Gastrocnemius medialis (tissue), 4 donors: ENCODE data around the gene FCHSD2. TPM values are rescaled to one million over a fixed set of nuclear protein-coding genes. Genes with fewer than 3 reads are reported as not detected.
"Not testable (repeated sequence)": the region's sequence is repeated elsewhere in the genome, so short reads cannot be mapped to it uniquely, and the experiment has no call there.

ENCODE experiments used
- ATAC-seq, 2 donors: fragments of 150-250 bp; one replicate each; pipeline ENCODE4 v1.9.1; 2016
- DNase-seq, 2 donors: peaks; one replicate each; pipeline ENCODE4 v3.0.0-alpha.2; 2019
- H3K27ac ChIP-seq, 4 donors: fragments of 200-600 bp; sonication (generic); 1 replicate in 1 of 4; 2 replicates in 3 of 4; pipeline ENCODE4 v1.5.1; 2016 to 2018; ENCODE audit warnings: mild to moderate bottlenecking in 2 of 4, moderate library complexity in 1 of 4
- H3K27me3 ChIP-seq, 3 donors: fragments of 200-600 bp; sonication (generic) in 2 of 3; 1 replicate in 1 of 3; 2 replicates in 2 of 3; pipeline versions ENCODE4 v1.5.1 to v1.6.0; 2016 to 2019; ENCODE audit warnings: mild to moderate bottlenecking in 1 of 3, moderate library complexity in 1 of 3
- H3K36me3 ChIP-seq, 2 donors: fragments of 200-600 bp; sonication (generic) in 1 of 2; one replicate each; pipeline ENCODE4 v1.5.1; 2017 to 2018
- H3K4me1 ChIP-seq, 2 donors: fragments of 200-600 bp; sonication (generic) in 1 of 2; one replicate each; pipeline ENCODE4 v1.5.1; 2016 to 2017; ENCODE audit warnings: mild to moderate bottlenecking in 2 of 2
- H3K4me3 ChIP-seq, 4 donors: fragments of 200-600 bp; sonication (generic) in 3 of 4; 1 replicate in 1 of 4; 2 replicates in 3 of 4; pipeline ENCODE4 v1.5.1; 2016 to 2019; ENCODE audit warnings: mild to moderate bottlenecking in 2 of 4
- H3K9me3 ChIP-seq, 3 donors: fragments of 200-600 bp; sonication (generic) in 2 of 3; 1 replicate in 1 of 3; 2 replicates in 2 of 3; pipeline ENCODE4 v1.5.1; 2016 to 2019
- CTCF ChIP-seq, 5 experiments: fragments of 450-650 bp in 3 of 5; fragments of 200-600 bp in 2 of 5; sonication (generic) in 2 of 5; IDR thresholded peaks in 4 of 5; conservative IDR thresholded peaks in 1 of 5; 1 replicate in 4 of 5; 2 replicates in 1 of 5; pipeline ENCODE4 v1.5.1; 2016 to 2019; ENCODE audit warnings: antibody characterized with exemption in 5 of 5, mild to moderate bottlenecking in 3 of 5, moderate library complexity in 3 of 5
- POLR2A ChIP-seq, 2 donors: fragments of 450-650 bp; IDR thresholded peaks; one replicate each; pipeline ENCODE4 v1.6.1; 2017; ENCODE audit warnings: antibody characterized with exemption in 2 of 2, mild to moderate bottlenecking in 2 of 2, moderate library complexity in 2 of 2
- in situ Hi-C, 4 donors: fragments of 200-750 bp; cut with MboI; loops; one replicate each; pipeline versions ENCODE4 v1.15.0 to v1.8.0; 2017; ENCODE audit warnings: low sequenced_read_pairs in 4 of 4
- intact Hi-C: fragments of 100-400 bp; cut with DNase I; formaldehyde crosslinking; loops from one replicate; pipeline ENCODE4 v1.15.1; 2023; ENCODE audit warnings: low total_unique reads
- total RNA-seq, 4 donors: library from RNA; depleted of rRNA; stranded (reverse); fragments of >200 nt; gene quantifications; one replicate each; pipeline versions ENCODE4 v1.1.0 to v1.2.3, GENCODE V29; 2016

Gene FCHSD2
- total RNA-seq, 4 donors from 2014 or later = 5.6 to 10.0 (median 8.0) TPM

DNA sequence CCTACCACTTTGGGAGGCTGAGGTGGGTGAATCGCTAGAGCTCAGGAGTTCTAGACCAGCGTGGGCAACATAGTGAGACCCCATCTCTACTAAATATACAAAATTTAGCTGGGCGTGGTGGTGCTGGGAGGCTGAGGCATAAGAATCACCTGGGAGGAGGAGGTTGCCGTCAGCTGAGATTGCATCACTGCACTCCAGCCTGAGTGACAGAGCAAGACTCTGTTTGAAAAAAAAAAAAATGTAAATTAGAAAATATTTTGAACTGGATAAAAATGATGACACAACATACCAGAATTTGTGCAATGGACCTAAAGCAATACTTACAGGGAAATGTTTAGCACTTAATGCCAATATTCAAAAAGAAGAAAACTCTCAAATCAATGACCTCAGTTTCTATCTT lies 281.5 kb downstream of the FCHSD2 start:
- in situ Hi-C loops = no loop called here
- intact Hi-C loops = no loop called here
- Histone ChIP-seq H3K4me1 (peaks cover 10 to 13% of the 10 kb centered on the region in 2 donors), H3K27me3 (no peaks in the 10 kb centered on the region), H3K27ac (no peak overlapping the region), H3K36me3 (no peaks in the 10 kb centered on the region), H3K9me3 (no peaks in the 10 kb centered on the region), H3K4me3 (no peak overlapping the region)
- DNase-seq (no peak), ATAC-seq (no peak)
- TF ChIP-seq CTCF (IDR thresholded peaks at IDR 0.05 in 4 of 5, conservative IDR thresholded peaks at IDR 0.05 in 1 of 5) (no peak), POLR2A (IDR thresholded peaks at IDR 0.05) (no peak)

- Histone ChIP-seq H3K27me3 (no peaks in the 10 kb centered on the region), H3K27ac (no peak overlapping the region), H3K4me1 (peaks cover 6 to 8% of the 10 kb centered on the region in 2 donors), H3K9me3 (no peaks in the 10 kb centered on the region), H3K36me3 (no peaks in the 10 kb centered on the region), H3K4me3 (no peak overlapping the region)
- ATAC-seq (no peak), DNase-seq (no peak)
- intact Hi-C loops = no loop called here
- TF ChIP-seq POLR2A (IDR thresholded peaks at IDR 0.05) = no peak
- in situ Hi-C loops = no loop called here
These were observed 282.1 kb downstream of the FCHSD2 start for GRCh38 chr11:72860010-72860409.

- H3K27me3 ChIP-seq = no peaks in the 10 kb centered on the region
- intact Hi-C loops (no loop called here), in situ Hi-C loops (no loop called here)
- ATAC-seq = no peak
- H3K27ac ChIP-seq = no peak overlapping the region
- no peak for DNase-seq
- no peaks in the 10 kb centered on the region for H3K4me1 ChIP-seq
- TF ChIP-seq CTCF (IDR thresholded peaks at IDR 0.05 in 4 of 5, conservative IDR thresholded peaks at IDR 0.05 in 1 of 5) (no peak), POLR2A (IDR thresholded peaks at IDR 0.05) (no peak)
- H3K4me3 ChIP-seq = no peak overlapping the region
- no peaks in the 10 kb centered on the region for H3K36me3 ChIP-seq
- no peaks in the 10 kb centered on the region for H3K9me3 ChIP-seq
These were observed 283.0 kb downstream of the FCHSD2 start for GRCh38 chr11:72859126-72859525.

DNA sequence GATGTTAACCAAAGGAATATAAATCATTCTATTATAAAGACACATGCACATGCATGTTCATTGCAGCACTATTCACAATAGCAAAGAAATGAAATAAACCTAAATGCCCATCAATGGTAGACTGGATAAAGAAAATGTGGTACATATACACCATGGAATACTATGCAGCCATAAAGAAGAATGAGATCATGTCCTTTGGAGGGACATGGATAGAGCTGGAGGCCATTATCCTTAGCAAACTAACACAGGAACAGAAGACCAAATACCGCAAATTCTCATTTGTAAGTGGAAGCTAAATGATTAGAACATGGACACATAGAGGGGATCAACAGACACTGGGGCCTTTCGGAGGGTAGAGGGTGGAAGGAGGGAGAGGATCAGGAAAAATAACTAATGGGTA lies 283.9 kb downstream of the FCHSD2 start:
- H3K36me3 ChIP-seq, H3K9me3 ChIP-seq, H3K27ac ChIP-seq, H3K4me1 ChIP-seq, in situ Hi-C loops, H3K27me3 ChIP-seq, intact Hi-C loops, H3K4me3 ChIP-seq, DNase-seq, ATAC-seq: not testable (repeated sequence)

DNA sequence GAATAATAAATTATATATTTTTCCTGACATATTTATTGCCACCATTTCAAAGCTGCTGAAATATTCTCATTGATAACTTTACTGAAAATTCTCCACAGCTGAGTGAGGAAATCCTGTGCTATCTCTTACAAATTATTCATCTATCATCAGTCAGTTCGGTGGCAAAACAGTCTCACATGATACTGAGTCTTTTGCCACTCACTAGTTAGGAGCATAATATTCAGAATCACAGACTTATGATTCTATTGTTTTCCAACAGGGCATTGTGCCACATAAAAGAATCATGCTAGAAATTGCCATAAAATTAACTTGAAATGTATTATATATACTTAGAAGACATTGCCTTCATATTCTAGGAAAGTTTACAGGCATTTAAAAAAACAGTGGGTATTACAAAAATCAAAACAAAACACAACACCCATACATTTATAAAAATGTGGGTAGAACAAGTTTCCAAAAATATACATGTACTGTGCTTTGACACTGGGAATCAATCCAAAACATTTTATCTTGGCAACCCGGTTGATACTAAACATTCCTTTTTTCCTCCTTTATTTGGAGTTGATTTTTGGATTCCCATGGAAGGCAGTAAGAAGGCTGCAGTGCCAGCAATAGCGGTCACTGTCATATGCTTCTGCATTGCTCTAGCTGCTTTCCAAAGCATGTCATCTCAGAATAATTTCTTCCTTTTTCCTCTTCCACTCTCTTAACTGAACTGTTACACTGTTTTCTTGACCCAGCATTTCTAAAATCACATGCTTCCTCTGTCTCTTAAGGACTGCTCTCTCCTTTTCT lies 285.4 kb downstream of the FCHSD2 start:
- intact Hi-C loops = no loop called here
- Histone ChIP-seq H3K4me1 (no peaks in the 10 kb centered on the region), H3K27ac (no peak overlapping the region), H3K27me3 (no peaks in the 10 kb centered on the region), H3K36me3 (no peaks in the 10 kb centered on the region), H3K9me3 (no peaks in the 10 kb centered on the region), H3K4me3 (no peak overlapping the region)
- TF ChIP-seq POLR2A (IDR thresholded peaks at IDR 0.05) (no peak), CTCF (IDR thresholded peaks at IDR 0.05 in 4 of 5, conservative IDR thresholded peaks at IDR 0.05 in 1 of 5) (no peak)
- no peak for ATAC-seq
- in situ Hi-C loops = no loop called here
- no peak for DNase-seq

DNA sequence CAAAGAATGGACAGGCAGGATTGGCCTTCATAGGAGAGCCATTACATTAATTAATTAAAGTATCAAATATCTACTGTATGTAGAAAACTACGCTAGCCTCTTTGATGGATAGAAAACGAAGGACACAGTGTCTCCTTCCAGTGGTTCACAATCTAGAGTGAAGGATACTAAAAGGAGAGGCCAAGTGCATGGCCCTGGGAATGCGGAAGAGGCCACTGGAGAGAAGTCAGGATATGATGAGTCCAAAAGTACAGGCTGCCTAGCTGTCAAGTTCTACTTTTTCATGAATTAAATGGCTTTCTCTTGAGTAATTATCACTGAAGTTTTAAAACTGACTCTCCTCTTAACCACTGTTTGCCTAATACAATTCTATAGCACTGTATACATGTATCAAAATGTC lies 286.1 kb downstream of the FCHSD2 start:
- in situ Hi-C loops = no loop called here
- ATAC-seq (no peak), DNase-seq (no peak)
- Histone ChIP-seq H3K27me3 (no peaks in the 10 kb centered on the region), H3K27ac (no peak overlapping the region), H3K36me3 (no peaks in the 10 kb centered on the region), H3K4me3 (no peak overlapping the region), H3K9me3 (no peaks in the 10 kb centered on the region), H3K4me1 (no peaks in the 10 kb centered on the region)
- no peak for TF ChIP-seq CTCF (IDR thresholded peaks at IDR 0.05 in 4 of 5, conservative IDR thresholded peaks at IDR 0.05 in 1 of 5)
- TF ChIP-seq POLR2A (IDR thresholded peaks at IDR 0.05) = no peak
- intact Hi-C loops = no loop called here
